D341Med (cell line): Measurements from ENCODE around the gene CIART.
"Not testable (repeated sequence)": the region's sequence is repeated elsewhere in the genome, so short reads cannot be mapped to it uniquely, and the experiment has no call there.

ENCODE experiments used
- DNase-seq: peaks from one replicate; pipeline ENCODE4 v3.0.0; 2012; ENCODE audit warnings: low spot score

Gene CIART

DNA sequence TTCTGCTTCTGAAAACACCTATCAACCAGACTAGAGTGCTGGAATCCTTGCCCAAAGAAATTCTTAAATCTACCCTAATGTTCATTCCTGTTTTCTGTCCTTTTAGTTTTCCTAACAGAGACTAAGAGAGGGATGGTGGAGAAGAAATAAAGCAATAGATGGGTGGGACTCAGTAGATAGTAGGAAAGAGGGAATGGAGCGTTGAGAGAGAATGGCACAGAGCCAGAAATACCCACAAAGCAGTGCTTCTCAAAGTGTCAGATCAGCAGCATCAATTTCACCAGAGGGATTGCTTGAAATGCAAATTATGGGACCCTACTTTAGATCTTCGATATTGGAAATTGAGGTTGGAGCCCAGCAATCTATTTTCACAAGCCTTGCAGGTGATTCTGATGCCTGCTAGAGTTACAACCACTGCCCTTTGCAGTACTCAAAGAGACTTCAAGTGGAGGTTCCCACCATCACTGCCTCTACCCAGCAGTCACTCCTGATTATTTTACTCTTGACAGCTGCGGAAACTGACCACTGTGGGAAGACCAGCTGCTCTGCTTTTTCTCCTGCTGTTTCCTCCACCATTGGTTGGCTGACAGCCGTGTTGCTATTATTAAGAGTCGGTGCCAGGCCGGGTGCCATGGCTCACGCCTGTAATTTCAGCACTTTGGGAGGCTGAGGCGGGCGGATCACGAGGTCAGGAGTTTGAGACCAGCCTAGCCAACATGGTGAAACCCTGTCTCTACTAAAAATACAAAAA is 27.6 kb downstream of the CIART start:
- DNase-seq = no peak

DNA sequence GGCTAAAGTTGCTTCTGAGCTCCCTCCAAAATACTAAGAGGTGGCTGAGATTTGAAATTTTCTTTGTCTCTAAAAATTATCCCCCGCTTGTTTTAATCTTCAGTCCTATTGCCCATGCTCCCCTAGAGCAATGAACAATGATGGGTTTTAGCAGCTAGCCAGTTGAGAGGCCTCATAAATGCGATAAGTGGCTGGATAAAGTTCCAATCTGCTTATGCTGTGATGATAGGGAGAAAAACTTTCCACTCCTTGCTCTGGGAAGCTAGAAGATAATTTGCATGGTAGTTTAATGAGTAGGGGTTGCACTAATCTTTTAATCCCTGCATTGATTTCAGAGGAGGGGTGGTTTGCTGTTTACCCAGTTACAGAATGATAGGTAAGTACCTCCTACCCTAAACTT is 29.4 kb downstream of the CIART start:
- DNase-seq = peak; percentile 73

DNA sequence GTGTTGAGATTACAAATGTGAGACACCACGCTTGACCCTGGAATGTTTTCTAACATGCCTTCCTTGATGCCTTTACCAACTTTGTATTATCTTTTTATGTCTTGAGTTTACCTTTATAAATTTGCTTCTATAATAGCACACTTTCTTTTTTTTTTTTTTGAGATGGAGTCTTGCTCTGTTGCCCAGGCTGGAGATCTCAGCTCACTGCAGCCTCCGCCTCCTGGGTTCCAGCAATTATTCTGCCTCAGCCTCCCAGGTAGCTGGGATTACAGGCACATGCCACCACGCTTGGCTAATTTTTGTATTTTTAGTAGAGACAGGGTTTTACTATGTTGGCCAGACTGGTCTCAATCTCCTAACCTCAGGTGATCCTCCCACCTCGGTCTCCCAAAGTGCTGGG is 32.3 kb downstream of the CIART start:
- DNase-seq = not testable (repeated sequence)

DNA sequence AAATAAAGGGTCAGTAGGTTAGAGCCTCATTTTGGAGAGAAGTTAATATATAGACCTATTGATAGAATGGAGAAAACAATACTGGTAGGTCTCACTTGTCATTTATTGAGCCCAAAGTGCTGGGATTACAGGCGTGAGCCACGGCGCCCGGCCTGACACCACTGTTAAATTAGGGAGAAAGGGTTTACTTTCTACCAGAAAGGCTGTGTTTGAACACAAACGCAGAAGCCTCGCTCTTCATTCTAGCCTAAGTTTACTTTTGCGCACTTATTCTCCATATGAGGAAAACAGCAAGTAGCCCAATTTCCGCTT is 38.3 kb downstream of the CIART start:
- no peak for DNase-seq

DNA sequence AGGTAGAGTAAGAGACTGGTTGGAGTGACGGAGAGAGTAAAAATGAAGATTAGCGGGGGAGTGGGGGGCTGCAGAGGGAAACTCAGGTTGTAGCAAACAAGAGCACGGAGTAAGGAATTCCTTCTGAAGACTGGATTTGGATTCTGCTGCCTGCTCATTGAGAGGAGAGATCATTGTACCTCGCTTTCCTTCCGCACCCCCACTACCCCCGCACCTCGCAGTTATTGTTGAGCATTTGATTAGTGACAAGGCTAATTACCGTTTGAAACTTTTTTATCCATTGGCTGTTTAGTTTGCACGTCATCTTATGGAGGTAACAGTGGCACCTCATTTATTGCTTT is 39.4 kb downstream of the CIART start:
- DNase-seq = no peak

DNA sequence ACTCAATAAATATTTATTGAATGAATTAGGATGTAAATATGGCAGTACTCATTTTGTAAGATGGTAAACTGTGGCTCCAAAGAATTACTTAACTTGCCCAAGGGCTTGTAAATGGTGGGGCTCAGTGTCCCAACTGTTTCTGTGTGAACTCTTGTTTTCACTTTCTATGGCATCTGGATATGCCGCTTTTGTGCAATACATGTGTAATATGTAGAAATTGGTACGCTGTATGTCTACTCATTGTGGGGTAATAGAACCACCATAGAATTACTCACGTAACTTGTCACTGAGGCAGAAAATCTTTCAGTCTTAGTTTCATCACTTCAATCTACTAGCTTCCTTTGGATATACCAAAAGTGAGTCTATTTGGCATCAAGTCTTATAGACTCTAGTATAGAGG is 40.0 kb downstream of the CIART start:
- DNase-seq = no peak

DNA sequence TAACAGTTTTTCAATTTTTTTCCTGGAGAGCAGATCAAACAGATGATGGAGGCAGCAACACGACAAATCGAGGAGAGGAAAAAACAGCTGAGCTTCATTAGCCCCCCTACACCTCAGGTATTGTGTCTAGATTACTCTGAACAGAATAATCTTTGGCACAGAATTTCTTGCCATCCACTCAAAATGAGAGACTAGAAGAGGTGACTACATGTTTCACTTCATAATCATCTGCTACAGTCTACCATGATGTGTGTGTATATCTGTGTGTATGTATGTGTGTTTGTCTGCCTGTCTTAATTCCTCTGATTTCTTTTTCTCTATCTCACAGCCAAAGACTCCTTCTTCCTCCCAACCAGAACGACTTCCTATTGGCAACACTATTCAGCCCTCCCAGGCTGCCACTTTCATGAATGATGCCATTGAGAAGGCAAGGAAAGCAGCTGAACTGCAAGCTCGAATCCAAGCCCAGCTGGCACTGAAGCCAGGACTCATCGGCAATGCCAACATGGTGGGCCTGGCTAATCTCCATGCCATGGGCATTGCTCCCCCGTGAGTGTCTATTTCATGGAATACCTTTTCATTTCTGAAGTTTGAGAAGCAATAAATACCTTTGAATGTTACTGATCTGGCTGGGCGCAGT is 50.4 kb downstream of the CIART start:
- DNase-seq = no peak
